GM18511 (cell line): Measurements from ENCODE around the gene HIPK1.
A peak's percentile ranks its signal among the peaks of the same experiment; 100 is the strongest.
"Not testable (repeated sequence)": the region's sequence is repeated elsewhere in the genome, so short reads cannot be mapped to it uniquely, and the experiment has no call there.

Experiments used
- ATAC-seq: cut with Tn5 transposase; IDR thresholded peaks from one replicate; pipeline ENCODE4 v1.9.1; 2021; ENCODE audit warnings: mild to moderate bottlenecking, moderate library complexity; ENCODE audit not compliant: unreplicated experiment

HIPK1 gene

DNA sequence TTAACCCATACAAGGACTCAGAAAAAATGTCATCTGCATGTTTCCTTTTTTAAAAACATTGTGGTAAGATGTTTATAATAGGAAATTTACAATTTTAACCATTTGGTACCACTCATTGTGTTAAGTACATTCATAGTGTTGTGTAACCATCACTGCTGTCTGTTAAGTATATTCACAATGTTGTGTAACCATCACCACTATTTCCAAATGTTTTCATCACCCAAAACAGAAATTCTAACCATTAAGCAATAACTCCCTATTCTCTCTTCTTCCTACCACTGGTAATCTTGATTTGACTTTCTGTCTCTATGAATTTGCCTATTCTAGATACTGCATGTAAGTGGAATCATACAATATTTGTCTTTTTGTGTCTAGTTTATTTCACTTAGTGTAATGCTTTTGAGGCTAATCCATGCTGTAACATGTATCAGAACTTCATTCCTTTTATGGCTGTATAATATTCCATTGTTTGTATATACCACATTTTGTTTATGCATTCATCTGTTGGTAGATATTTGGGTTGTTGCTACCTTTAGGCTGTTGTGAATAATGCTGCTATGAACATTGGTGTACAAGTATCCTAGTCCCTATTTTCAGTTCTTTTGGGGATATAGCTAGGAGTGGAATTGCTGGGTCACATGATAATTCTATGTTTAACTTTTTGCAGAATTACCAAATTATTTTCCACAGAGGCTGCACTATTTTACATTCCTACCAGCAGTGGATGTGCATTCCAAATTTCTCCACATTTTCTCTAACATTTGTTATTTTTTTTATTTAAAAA lies 14.1 kb downstream of the HIPK1 start:
- no peak for ATAC-seq

DNA sequence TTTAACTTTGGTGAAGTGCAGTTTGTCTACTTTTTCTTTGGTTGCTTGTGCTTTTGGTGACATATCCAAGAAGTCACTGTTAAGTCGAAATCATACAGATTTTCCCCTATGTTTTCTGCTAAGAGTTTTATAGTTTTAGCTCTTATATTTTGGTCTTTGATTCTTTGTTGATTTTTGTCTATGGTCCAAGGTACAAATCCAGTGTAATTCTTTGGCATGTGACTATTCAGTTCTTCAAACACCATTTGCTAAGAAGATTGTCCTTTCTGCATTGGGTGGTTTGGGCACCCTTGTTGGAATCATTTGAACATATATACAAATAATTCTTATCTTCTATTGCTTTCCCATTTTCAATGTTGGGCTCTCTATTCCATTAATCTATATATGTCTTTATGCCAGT lies 16.2 kb downstream of the HIPK1 start:
- ATAC-seq, result no peak

- no peak for ATAC-seq
Observed at GRCh38 chr1:113946112-113946511, 17.0 kb downstream of the HIPK1 start.

GRCh38 chr1:113946678-113947387 lies 17.7 kb downstream of the HIPK1 start:
- no peak for ATAC-seq

DNA sequence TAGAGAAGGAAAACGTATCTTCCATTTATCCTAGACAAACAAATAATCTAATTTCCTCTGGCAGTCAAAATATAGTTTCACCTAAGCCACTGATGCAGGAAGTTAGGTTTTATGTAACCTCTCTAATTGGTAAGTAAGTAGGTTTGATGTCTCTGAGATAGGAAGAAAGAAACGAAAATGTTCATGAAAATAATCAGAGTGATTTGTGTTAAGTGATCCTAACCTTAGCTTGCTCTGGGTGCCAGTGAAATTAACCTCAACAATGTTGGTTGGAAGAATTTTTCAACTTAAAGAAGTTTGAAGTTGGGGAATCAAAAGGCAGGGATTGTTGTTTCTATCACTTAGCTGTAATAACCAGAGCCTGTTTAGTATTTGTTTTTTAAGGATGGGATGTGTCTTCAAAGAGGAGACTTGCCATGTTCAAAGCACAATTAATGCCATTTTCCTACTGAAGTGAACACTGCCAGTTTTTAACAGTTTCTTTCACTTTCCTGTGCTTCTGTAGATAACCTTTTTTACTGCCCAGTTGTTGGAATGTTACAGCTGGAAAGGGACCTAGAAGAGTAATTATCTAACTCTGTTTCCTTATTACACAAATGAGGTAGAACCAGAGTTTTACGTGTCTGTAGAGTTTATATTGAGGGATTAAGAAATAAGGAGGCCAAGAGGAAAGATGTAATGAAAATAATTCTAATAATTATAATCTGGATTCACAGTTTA lies 18.4 kb downstream of the HIPK1 start:
- ATAC-seq, result no peak

GRCh38 chr1:113948151-113948550 lies 19.0 kb downstream of the HIPK1 start:
- not testable (repeated sequence) for ATAC-seq

GRCh38 chr1:113949007-113949406 lies 19.9 kb downstream of the HIPK1 start:
- ATAC-seq, result no peak

GRCh38 chr1:113950908-113951307 lies 21.8 kb downstream of the HIPK1 start:
- no peak for ATAC-seq

DNA sequence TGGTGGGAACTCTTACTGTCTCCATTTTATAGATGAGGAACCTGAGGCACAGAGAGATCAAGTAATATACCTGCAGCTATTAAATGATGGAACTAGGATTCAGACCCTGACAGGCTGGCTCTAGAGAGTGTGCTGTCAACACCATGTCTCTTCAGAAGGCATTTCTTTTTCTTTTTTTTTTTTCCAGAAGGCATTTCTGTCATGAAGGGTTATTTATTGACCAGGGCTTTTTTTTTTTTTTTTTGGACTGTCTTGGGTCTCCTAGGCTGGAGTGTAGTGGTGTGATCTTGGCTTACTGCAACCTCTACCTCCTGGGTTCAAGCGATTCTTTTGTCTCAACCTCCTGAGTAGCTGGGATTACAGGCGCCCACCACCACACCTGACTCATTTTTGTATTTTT lies 22.6 kb downstream of the HIPK1 start:
- no peak for ATAC-seq

- ATAC-seq, result no peak
Observed at GRCh38 chr1:113957984-113958383, 28.9 kb downstream of the HIPK1 start.

- ATAC-seq, result no peak
Observed at GRCh38 chr1:113958691-113959090, 29.6 kb downstream of the HIPK1 start.

GRCh38 chr1:113963281-113963906 lies 34.3 kb downstream of the HIPK1 start:
- no peak for ATAC-seq

DNA sequence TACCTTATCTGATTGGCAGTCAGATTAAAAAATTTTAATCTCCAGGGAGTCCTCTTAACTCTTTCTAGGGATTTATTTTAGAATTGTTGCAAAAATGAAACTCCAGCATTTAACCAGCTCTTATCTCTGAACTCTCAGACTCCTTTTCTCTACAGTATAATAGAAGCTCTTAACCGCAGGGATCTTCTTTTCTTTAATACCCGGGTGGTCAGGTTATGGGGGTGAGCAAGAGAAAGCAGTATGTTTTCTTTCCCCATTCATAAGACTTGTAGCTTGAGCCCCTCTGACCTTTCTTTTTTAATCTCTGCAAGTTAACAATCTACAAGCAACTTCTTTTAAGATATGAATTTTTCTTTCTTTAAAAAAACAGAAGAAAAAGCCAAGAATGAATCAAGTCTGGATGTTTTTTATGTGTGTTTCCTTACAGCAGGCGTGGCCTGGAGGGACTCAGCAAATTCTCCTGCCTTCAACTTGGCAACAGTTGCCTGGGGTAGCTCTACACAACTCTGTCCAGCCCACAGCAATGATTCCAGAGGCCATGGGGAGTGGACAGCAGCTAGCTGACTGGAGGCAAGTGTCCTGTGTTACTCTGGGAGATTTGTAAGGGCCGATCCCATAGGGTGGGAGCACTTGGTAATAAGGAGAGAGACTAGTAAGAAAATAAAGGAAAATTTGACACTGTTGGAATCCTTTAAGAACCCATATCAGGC lies 36.7 kb downstream of the HIPK1 start:
- ATAC-seq, result no peak

GRCh38 chr1:113972954-113973353 lies 43.8 kb downstream of the HIPK1 start:
- no peak for ATAC-seq

- no peak for ATAC-seq
Observed at GRCh38 chr1:113975211-113975895, 46.2 kb downstream of the HIPK1 start.

GRCh38 chr1:113976609-113977278 lies 47.6 kb downstream of the HIPK1 start:
- no peak for ATAC-seq

DNA sequence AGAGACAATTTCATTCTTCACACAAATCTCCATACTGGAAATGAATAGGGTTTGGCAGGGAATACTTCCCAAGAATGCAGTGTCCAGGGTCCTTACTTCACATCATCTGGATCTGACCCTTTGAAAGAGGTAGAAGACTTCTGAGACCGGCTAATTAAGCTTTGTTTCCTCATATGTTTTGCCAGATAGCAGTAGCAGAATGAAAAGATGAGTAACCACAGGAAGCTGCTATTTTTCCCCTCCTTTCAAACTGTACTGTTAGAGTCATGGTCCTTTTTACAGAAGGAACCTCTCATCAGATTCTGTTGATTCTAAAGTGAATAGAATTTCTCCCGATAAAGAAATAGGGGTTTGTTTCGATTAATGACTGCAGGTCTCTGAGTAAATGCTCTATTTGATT lies 48.8 kb downstream of the HIPK1 start:
- ATAC-seq, result no peak

DNA sequence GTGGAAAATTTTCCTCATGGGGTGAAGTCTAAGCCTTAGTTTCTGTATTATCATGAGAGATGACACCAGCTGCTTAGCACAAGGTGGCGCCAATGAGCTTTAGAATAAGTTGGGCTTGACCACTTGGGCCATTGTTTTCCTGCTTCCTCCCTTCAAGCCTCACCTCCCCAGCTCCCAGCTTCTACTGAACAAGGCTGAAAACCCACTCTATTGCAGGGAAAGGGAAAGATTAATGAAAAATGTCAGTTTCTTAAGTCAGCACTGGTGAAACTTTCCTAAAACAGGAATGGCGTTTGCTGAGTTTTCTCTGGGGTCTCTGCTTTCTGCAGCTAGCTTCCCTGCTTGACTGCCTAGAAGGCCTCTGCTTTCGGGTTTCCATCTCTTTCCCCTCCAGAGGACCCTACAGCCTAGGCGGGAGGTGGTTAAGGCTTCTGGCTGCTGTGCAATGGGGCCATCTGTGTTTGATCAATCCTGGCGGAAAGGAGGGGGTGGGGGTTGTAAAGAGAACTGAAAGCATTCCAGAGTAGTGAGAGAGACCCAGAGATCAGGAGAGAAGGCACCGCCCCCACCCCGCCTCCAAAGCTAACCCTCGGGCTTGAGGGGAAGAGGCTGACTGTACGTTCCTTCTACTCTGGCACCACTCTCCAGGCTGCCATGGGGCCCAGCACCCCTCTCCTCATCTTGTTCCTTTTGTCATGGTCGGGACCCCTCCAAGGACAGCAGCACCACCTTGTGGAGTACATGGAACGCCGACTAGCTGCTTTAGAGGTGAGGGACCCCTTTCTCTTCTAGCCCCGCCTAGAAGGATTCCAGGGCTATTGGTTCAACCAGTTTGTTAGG lies 50.0 kb downstream of the HIPK1 start, which contains the start of gene OLFML3:
TSS of gene OLFML3 (plus strand) at position 612 of the 840 bp plus-strand sequence. CDS start at position 655, 43 bp downstream.
- peak; percentile 58 for ATAC-seq
